Amygdala (tissue), 56 donors: Measurements from ENCODE around the gene MTFMT.
A peak's percentile ranks its signal among the peaks of the same experiment; 100 is the strongest.
"Not testable (repeated sequence)": the region's sequence is repeated elsewhere in the genome, so short reads cannot be mapped to it uniquely, and the experiment has no call there.

Source experiments
- DNase-seq, 56 donors: peaks; one replicate each; lab custom pipeline; 2025; lab: John Stamatoyannopoulos, UW

The MTFMT gene

GRCh38 chr15:65040461-65040860, 11.0 kb upstream of the MTFMT start:
- no peak for DNase-seq

GRCh38 chr15:65038836-65039235, 9.4 kb upstream of the MTFMT start:
- DNase-seq, result no peak

- DNase-seq, result no peak
These were observed 9.0 kb upstream of the MTFMT start for GRCh38 chr15:65038428-65038827.

GRCh38 chr15:65037309-65037708, 7.9 kb upstream of the MTFMT start:
- DNase-seq, result no peak

GRCh38 chr15:65034719-65035118, 5.3 kb upstream of the MTFMT start:
- no peak for DNase-seq

- peak in 4 of 56 donors; percentile 3 to 40 (median 22) for DNase-seq
These were observed 4.3 kb upstream of the MTFMT start for GRCh38 chr15:65033659-65034269.

- peak in 22 of 56 donors; percentile 5 to 64 (median 28) for DNase-seq
These were observed 3.5 kb upstream of the MTFMT start for GRCh38 chr15:65032801-65033537.

GRCh38 chr15:65029736-65030208, 333 bp upstream of the MTFMT start:
- peak in 1 of 56 donors; percentile 37 for DNase-seq

GRCh38 chr15:65028338-65028737, 1.1 kb downstream of the MTFMT start:
- no peak for DNase-seq

- DNase-seq, result no peak
These were observed 1.8 kb downstream of the MTFMT start for GRCh38 chr15:65027593-65027992.

- no peak for DNase-seq
These were observed 2.7 kb downstream of the MTFMT start for GRCh38 chr15:65026756-65027155.

- DNase-seq, result no peak
These were observed 8.0 kb downstream of the MTFMT start for GRCh38 chr15:65021488-65021887.

GRCh38 chr15:65020419-65020818, 9.0 kb downstream of the MTFMT start:
- no peak for DNase-seq

GRCh38 chr15:65011198-65011597, 18.2 kb downstream of the MTFMT start:
- not testable (repeated sequence) for DNase-seq

- DNase-seq, result no peak
These were observed 20.5 kb downstream of the MTFMT start for GRCh38 chr15:65008983-65009382.

- no peak for DNase-seq
These were observed 22.6 kb downstream of the MTFMT start for GRCh38 chr15:65006876-65007275.

GRCh38 chr15:65004993-65005392, 24.4 kb downstream of the MTFMT start:
- DNase-seq, result no peak

GRCh38 chr15:64997745-64998375, 31.6 kb downstream of the MTFMT start:
- DNase-seq, result no peak

GRCh38 chr15:64997066-64997465, 32.4 kb downstream of the MTFMT start:
- DNase-seq, result no peak

- DNase-seq, result no peak
These were observed 36.1 kb downstream of the MTFMT start for GRCh38 chr15:64993290-64993689.

GRCh38 chr15:64991536-64992135, 37.8 kb downstream of the MTFMT start:
- DNase-seq, result no peak
